ENCODE results near the gene SCGB1D2.

SCGB1D2 gene

DNA sequence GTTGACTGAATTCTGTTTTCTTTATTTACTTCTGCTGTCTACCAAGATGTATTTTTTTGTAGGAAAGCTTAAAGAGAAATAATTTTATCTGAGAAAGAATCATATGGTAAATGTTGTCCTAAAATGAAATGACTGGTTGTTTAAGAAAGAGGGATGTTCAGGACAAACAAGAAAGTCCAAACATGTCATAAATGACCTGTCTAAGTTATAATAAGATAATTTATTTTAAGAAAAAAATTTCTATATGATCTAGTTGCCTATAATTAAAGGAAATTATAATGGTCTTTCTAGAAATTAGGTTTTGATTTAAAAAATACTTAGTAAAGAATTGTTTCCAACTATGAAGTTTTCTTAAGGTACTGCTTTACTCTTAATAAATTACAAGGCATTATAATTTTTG lies 38.4 kb downstream of the SCGB1D2 start:
- TF ChIP-seq CTCF (IDR thresholded peaks at IDR 0.05; ENCODE audit: extremely low read depth, missing control alignments) = no peak
- no peak for DNase-seq (ENCODE audit: low spot score)
